ENCODE data around the gene BROX.
A peak's percentile ranks its signal among the peaks of the same experiment; 100 is the strongest.

The BROX gene

DNA sequence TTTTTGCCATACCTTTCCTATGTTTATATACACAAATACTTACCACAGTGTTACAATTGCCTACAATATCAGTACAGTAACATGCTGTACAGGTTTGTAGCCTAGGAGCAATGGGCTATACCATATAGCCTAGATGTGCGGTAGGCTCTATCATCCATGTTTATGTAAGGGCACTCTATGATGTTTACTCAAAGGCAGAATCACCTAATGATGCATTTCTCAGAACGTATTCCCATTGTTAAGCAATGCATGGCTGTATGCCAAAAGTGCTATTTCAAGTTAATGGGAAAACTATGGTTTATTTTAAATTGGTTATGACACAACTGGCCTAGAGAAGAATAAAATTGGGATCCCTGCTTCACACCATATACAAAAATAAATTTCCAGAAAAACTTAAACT lies 65.6 kb downstream of the BROX start:
- no peaks in the 10 kb centered on the region for H4K20me1 ChIP-seq
- no peak overlapping the region; a peak in 1 of 22 replicates for H3K4me2 ChIP-seq
- H3K27me3 ChIP-seq, result no peaks in the 10 kb centered on the region
- no peak overlapping the region for H3K4me3 ChIP-seq
- H3K9ac ChIP-seq, result no peak overlapping the region
- H3K4me1 ChIP-seq, result peaks cover 13 to 40% (median 24%) of the 10 kb centered on the region in 10 experiments
- peaks cover 16 to 36% (median 24%) of the 10 kb centered on the region in 11 experiments for H3K9me3 ChIP-seq (replicated peaks in 1 of 11)
- no peak overlapping the region for H3K27ac ChIP-seq
- no peak for TF ChIP-seq Cebpa-rat (IDR thresholded peaks at IDR 0.05)
- peaks cover 0 to 5% (median 0%) of the 10 kb centered on the region in 11 experiments; a peak in 1 of 22 replicates for H3K36me3 ChIP-seq

DNA sequence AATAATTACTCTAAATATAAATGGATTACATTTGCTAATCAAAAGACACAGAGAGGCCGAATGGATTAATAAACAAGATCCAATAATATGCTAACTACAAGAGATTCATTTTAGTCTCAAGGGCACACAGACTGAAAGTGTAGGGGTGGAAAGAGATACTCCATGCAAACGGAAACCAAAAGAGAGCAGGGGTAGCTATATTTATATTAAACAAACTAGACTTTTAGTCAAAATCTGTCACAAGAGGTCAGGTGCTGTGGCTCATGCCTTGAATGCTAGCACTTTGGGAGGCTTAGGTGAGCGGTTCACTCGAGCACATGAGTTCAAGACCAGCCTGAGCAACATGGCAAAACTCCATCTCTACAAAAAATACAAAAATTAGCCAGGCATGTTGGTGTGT lies 68.9 kb downstream of the BROX start:
- Histone ChIP-seq H3K27ac (no peak overlapping the region), H3K4me1 (peaks cover 0 to 46% (median 16%) of the 10 kb centered on the region in 10 experiments; a peak in 16 of 20 replicates), H4K20me1 (no peaks in the 10 kb centered on the region), H3K4me2 (no peak overlapping the region), H3K9me3 (replicated peaks in 1 of 11) (peaks cover 16 to 30% (median 21%) of the 10 kb centered on the region in 11 experiments), H3K9ac (no peak overlapping the region), H3K27me3 (no peaks in the 10 kb centered on the region), H3K4me3 (no peak overlapping the region), H3K36me3 (0 out of 22 replicates have a peak, but pooled peaks cover 0 to 4% (median 0%) of the 10 kb centered on the region in 11 experiments)
- TF ChIP-seq Cebpa-rat (IDR thresholded peaks at IDR 0.05), result no peak

DNA sequence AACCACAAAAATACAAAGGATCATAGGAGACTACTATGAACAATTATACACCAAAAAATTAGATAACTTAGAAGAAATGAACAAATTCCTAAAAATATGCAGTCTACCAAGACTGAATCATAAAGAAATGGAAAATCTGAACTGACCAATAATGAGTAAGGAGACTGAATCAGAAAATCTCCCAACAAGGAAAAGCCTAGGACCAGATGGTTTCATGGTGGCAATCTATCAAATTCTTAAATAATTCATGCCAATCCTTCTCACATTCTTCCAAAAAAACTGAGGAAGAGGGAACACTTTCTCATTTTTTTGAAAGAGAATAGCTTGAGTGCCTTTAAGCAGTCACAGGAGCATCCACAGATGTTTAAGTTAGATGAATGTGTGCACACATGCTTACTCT lies 70.7 kb downstream of the BROX start:
- Histone ChIP-seq H3K27me3 (no peaks in the 10 kb centered on the region), H3K9ac (no peak overlapping the region), H3K4me1 (peaks cover 0 to 51% (median 17%) of the 10 kb centered on the region in 10 experiments; a peak in 16 of 20 replicates), H3K4me2 (peak overlapping the region in 2 of 11 experiments; percentile 85 to 87; a peak in 1 of 22 replicates), H3K4me3 (no peak overlapping the region), H3K36me3 (0 out of 22 replicates have a peak, but pooled peaks cover 0 to 4% (median 0%) of the 10 kb centered on the region in 11 experiments), H3K9me3 (replicated peaks in 1 of 11) (peaks cover 16 to 30% (median 21%) of the 10 kb centered on the region in 11 experiments), H3K27ac (no peak overlapping the region), H4K20me1 (no peaks in the 10 kb centered on the region)
- TF ChIP-seq Cebpa-rat (IDR thresholded peaks at IDR 0.05), result no peak

DNA sequence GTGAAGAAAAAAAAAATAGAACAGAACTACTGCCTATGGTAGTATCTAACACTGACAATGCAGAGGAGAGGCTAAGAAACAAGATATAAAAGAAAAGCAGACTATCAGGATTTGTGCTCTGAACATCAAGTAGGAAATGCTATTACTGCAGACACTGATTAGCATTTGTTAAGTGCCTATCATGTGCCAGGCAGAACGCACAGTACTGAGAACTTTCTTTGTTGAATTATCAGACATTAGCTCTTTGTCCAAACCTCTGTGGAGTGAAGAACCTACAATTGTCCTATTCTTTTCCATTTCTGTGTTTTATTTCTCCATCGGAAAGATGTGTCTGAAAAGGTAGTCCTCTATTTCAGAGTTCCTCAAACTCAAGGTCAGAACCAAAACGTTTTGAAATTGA lies 72.0 kb downstream of the BROX start:
- Histone ChIP-seq H3K4me3 (no peak overlapping the region), H3K36me3 (0 out of 22 replicates have a peak, but pooled peaks cover 0 to 4% (median 0%) of the 10 kb centered on the region in 11 experiments), H3K9ac (peak overlapping the region in 1 of 11 experiments; percentile 51; a peak in 1 of 22 replicates), H3K4me1 (peaks cover 0 to 62% (median 25%) of the 10 kb centered on the region in 10 experiments; a peak in 18 of 20 replicates), H3K27me3 (no peaks in the 10 kb centered on the region), H4K20me1 (no peaks in the 10 kb centered on the region), H3K27ac (peak overlapping the region in 2 of 11 experiments; percentile 54 to 64; a peak in 2 of 22 replicates), H3K9me3 (replicated peaks in 1 of 11) (peaks cover 25 to 39% (median 32%) of the 10 kb centered on the region in 11 experiments), H3K4me2 (peak overlapping the region in 5 of 11 experiments; percentile 14 to 87 (median 49); a peak in 11 of 22 replicates)
- no peak for TF ChIP-seq Cebpa-rat (IDR thresholded peaks at IDR 0.05)
